ENCODE results near the gene HM13. TPM values are rescaled to one million over a fixed set of nuclear protein-coding genes. Genes with fewer than 3 reads are reported as not detected.

Gene HM13
- total and polyA plus RNA-seq, 2 donors (not counting 3 experiments of a cell fraction or from before 2014, with no cell fraction given), result 211 to 218 TPM

DNA sequence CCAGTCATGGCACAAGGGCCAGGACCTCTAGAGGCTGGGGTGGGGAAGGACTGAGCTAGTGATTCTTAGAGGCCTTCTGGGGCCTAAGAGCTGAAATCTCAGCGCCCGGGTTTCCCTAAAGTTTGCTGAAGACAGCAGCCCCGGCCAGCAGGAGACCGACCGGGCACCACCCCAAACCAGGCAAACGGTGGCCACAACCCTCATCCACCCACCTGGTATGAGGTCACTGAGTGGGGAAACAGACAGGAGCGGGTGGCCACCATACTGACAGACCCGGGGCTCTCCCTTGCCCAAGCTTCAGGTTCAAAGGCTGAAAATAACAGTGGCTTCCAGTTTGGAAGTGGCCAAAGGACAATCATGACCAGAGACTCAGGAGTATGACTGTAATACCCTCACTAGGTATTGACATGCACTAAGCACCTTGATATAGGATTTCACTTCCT lies 55.8 kb downstream of the HM13 start:
- dilution Hi-C loops (cut with MboI; ENCODE audit: extremely low pct_ligation_motif_present, low sequenced_read_pairs) (no loop called here), intact Hi-C loops (cut with micrococcal nuclease) (no loop called here)
- BruUV-seq (replicated peaks), result no TSS peak
- Histone ChIP-seq H2AFZ (ENCODE audit: low read depth, low read length) (no peak overlapping the region), H3K27me3 (ENCODE audit: control insufficient read depth in 2 of 2, insufficient read depth in 2 of 2, low read length in 2 of 2) (no peaks in the 10 kb centered on the region), H3K9me3 (replicated peaks; ENCODE audit: control insufficient read depth, insufficient read depth, low read length) (no peaks in the 10 kb centered on the region), H3K27ac (ENCODE audit: insufficient read depth, low read depth, low read length) (peak overlapping the region; percentile 59), H3K36me3 (ENCODE audit: control insufficient read depth in 2 of 2, extremely low read depth in 1 of 2, insufficient read depth in 2 of 2, low read length in 2 of 2) (peaks cover 0 to 5% of the 10 kb centered on the region in 2 experiments), H3K4me2 (ENCODE audit: insufficient read depth, low read length) (no peak overlapping the region), H3K9ac (replicated peaks; ENCODE audit: extremely low read depth, insufficient read depth, low read length) (no peak overlapping the region), H4K20me1 (replicated peaks; ENCODE audit: control insufficient read depth, extremely low read depth, insufficient read depth, low read length) (no peaks in the 10 kb centered on the region), H3K4me1 (ENCODE audit: control insufficient read depth, extremely low read depth, insufficient read depth, low read length) (peaks cover 45% of the 10 kb centered on the region), H3K79me2 (ENCODE audit: control insufficient read depth, insufficient read depth, low read length) (no peaks in the 10 kb centered on the region), H3K9me1 (replicated peaks; ENCODE audit: control insufficient read depth, extremely low read depth, insufficient read depth, low read length) (no peaks in the 10 kb centered on the region), H3K4me3 (replicated peaks in 1 of 3; ENCODE audit: insufficient read depth in 1 of 3, low read depth in 1 of 3, low read length in 3 of 3) (no peak overlapping the region)
- ChIA-PET CTCF (interaction anchor here (0.7 to 30.9 kb wide), 12 partner anchors 9 to 154 kb away, joined by 3 to 1817 read pairs (median 6); partner anchors contain the start of genes BCL2L1 and ID1), POLR2A (interaction anchor here (1.4 to 3.9 kb wide), 2 partner anchors 35 to 42 kb away, joined by 7 to 29 read pairs; partner anchors contain the start of gene ID1)
- no peak for TF ChIP-seq POLR2A (IDR thresholded peaks at IDR 0.05; ENCODE audit: low read depth, low read length)
- no peak for TF ChIP-seq CTCF (IDR thresholded peaks at IDR 0.05; ENCODE audit: extremely low read depth in 1 of 2, insufficient read depth in 1 of 2, low read depth in 1 of 2, low read length in 2 of 2)
- TF ChIP-seq, protein P1, sequence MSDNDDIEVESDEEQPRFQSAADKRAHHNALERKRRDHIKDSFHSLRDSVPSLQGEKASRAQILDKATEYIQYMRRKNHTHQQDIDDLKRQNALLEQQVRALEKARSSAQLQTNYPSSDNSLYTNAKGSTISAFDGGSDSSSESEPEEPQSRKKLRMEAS (IDR thresholded peaks at IDR 0.05; ENCODE audit: insufficient read depth, insufficient read length), result no peak
- TF ChIP-seq GATA2 (IDR thresholded peaks at IDR 0.05; ENCODE audit: insufficient read depth, insufficient read length, low read depth, low read length), result no peak
- no peak for TF ChIP-seq POLR2AphosphoS5 (IDR thresholded peaks at IDR 0.05; ENCODE audit: insufficient read depth, low read depth, low read length)
- TF ChIP-seq FOS (IDR thresholded peaks at IDR 0.05; ENCODE audit: borderline replicate concordance, insufficient read depth, low read length), result no peak
- TF ChIP-seq JUN (IDR thresholded peaks at IDR 0.05; ENCODE audit: borderline replicate concordance, insufficient read depth, insufficient read length, low read depth), result no peak
- no peak for TF ChIP-seq EZH2 (IDR thresholded peaks at IDR 0.05; ENCODE audit: borderline replicate concordance, low read depth, low read length, severe bottlenecking)
- no peak for TF ChIP-seq MYC (IDR thresholded peaks at IDR 0.05; ENCODE audit: low read depth, low read length)
- FAIRE-seq (no peak), DNase-seq (ENCODE audit: low read depth, low spot score) (no peak)

All from endothelial cell of umbilical vein (primary cell).